ENCODE measurements around the gene SPNS3.

Gene SPNS3

GRCh38 chr17:4490637-4491061 is 56.9 kb downstream of the SPNS3 start:
- DNase-seq: no peak

DNA sequence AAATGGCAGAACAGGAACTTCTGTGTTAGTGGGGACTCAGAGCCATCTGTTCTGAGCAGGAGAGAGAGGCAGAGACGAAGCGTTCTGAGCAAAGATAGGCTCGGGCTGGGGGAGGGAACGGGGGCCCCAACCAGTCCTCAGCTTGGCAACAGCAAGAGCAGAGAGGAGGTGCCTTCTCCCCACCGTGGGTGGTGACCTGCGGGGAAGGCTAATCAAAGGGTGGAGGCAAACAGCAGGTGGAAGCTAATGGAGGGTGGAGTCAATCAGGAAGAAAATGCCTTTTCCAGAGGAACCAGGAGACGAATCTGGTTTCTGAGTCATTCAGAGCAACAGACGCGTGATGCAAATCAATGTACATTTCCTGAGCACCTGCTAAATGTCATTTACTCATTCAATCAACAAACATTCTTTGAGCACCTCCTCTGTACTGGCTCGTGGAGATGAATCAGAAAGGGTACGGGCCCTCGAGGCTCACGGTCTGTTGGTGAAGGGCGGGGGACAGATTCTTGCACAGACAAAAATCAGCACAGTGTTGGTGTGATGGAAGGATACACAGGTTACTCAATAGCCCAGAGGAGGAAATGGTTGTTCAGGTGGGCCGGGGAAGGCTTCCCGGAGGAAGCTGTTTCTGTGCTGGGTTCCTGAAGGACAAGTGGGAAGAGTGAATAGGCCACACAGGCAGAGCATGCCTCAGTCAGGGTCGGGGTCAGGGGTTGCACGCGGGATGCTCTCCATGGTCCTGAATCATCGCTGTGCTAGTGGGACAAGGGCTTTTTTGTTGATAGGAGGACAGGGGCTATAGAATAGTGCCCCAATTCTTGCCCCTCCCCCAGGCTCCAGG is 59.2 kb downstream of the SPNS3 start:
- peak; percentile 30 for DNase-seq

- no peak for DNase-seq
Observed at GRCh38 chr17:4497101-4497824, 63.5 kb downstream of the SPNS3 start.

DNA sequence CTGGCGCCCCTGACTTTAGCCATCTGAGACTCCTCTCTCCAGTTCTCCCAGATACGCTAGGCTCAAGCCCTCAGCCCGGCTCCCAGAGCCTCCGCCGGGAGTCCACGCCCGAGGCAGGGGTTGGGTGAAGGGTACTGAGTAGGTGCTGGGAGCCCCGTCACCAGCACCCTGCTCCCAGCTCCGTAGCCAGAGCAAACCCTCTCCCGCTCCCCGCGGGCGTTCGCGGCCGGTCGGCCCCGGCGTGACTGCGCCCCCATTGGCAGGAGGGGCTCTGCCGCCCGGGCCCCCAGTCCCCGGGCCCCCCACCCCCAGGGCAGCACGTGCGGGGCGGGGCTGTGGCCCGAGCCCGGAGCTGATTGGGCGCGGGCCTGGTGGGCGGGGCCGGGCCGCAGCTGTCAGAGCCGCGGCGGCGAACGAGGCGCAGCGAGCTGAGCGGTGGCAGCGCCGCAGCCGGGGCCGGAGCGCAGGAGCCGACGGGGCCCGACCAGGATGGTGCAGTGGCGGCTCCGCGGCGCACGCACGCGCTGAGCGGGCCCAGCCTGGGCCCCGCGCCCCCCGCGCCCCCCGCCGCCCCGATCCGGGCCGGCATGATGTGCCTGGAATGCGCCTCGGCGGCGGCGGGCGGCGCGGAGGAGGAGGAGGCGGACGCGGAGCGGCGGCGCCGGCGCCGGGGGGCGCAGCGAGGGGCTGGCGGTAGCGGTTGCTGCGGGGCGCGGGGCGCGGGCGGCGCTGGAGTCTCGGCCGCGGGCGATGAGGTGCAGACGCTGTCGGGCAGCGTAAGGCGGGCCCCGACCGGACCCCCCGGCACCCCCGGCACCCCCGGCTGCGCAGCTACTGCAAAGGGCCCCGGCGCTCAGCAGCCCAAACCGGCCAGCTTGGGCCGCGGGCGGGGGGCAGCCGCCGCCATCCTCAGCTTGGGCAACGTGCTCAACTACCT is 65.0 kb downstream of the SPNS3 start, which contains the start of gene SPNS2:
TSS of gene SPNS2 (plus strand) at position 421 of the 937 bp plus-strand sequence. CDS start at position 588, 167 bp downstream.
- DNase-seq: peak; percentile 76

GRCh38 chr17:4499431-4500190 is 65.9 kb downstream of the SPNS3 start:
- DNase-seq: peak; percentile 42

- DNase-seq: no peak
Observed at GRCh38 chr17:4500191-4500571, 66.4 kb downstream of the SPNS3 start.

DNA sequence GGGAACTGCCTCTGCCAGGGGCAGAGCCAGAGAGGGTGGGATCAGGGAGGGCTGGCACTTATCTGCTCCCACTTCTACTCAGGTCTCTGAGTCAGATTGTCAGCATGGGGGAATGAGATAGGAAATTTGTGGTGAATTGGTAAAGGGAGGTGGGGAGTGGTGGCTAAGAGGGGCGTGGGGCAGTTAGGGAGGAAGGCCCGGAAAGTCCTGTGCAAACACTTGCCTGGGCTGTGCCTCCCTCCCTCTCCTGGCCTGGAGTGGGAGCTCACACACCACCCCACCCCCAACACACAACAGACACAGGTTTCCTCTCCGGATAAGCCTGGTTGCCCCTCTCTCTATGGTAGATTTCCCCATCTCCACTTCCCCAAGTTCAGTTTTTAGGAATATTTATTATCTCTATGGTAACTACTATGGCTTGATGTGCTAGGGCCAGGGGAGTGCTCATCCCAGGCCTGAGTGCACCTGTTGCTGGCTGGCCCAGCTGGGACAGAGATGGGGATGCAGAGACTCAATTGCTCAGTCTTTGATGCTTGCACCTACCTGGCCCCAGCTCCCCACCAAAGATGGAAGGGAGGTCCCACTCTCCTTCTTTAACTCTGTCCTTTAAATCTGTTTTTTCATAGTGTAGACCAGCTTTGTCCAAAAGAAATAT is 67.7 kb downstream of the SPNS3 start:
- DNase-seq: no peak

DNA sequence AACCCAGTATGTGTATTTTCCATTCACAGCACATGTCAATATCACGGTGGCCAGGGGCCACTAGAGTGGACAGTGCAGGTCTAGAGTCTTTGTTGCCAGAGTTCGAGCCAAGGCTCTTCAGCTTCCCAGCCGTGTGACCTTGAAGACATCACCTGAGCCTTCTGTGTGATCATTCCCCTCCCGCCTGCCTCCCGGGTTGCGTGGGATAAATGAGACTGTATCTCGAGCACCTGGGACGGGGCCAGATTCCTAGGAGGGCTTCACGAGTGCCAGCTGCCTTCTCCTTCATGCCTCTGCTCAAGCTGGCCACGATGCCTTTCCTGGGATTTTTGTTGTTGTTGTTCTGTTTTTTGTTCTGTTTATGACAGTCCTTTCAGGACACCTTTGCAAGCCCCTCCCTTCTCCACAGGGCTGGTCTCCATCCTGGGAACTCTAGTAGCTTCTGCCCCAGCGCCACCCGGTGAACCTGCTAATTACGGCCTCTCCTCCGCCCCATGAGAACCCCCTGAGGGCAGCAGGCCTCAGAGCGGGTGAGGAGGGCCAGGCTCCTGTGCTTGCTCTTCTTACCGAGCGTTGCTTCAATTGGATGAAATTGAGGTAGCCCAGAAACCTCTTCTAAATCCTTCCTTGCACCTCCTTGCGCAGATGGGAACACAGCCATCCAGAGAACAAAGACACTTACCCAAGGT is 68.9 kb downstream of the SPNS3 start:
- no peak for DNase-seq

GRCh38 chr17:4503283-4504025 is 69.7 kb downstream of the SPNS3 start:
- no peak for DNase-seq

- DNase-seq: no peak
Observed at GRCh38 chr17:4504188-4504587, 70.4 kb downstream of the SPNS3 start.

- DNase-seq: no peak
Observed at GRCh38 chr17:4505187-4505586, 71.4 kb downstream of the SPNS3 start.

DNA sequence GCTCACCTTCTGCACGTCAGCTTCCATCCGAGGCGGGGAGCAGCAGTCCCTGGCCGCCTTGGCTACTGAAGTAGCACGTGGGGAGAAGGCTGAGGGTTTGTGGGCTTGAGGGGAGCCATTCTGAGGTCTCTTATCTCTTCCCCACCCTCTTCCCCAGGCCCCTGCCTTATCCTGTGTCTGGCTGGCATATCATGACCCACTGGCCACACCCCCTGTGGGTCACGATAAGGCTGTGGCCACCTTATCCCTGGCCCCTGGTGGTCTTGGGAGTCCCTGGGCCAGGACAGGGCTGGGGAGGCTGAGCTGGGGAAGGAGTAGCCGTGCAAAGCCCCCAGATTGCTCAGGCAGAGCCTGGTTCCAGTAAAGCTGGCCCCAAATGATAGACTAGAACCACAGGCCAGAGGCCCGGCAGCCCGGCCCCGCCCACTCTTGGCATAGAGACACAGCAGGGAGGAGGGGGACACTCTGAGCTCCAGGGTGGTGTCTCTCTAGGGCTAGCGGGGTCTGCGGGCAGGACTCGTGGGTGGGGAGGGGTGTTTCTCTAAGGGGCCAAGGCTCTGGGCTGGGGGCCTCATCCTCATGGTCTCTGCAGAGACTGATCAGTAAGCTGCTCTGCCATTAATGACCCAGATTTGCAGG is 72.6 kb downstream of the SPNS3 start:
- no peak for DNase-seq

DNA sequence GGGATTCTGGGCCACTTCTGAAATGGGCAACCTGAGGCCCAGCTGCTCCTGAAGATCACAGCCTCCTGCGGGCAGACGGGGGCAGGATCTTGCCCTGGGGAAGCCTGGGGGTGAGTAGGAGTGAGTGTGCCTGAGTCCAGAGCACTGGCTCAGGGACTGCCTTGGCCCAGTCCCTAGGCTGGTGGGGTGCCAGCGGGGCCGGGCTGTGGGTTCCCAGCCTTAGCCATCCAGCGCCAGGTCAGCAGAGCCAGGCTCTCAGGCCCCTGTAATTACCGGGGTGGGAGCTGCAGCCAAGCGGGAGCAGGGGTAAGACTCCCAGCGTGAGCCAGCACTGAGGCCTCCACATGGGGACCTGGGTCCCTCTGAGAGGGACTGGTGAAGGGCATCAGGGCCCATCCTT is 73.2 kb downstream of the SPNS3 start:
- no peak for DNase-seq

- no peak for DNase-seq
Observed at GRCh38 chr17:4507361-4508111, 73.8 kb downstream of the SPNS3 start.

DNA sequence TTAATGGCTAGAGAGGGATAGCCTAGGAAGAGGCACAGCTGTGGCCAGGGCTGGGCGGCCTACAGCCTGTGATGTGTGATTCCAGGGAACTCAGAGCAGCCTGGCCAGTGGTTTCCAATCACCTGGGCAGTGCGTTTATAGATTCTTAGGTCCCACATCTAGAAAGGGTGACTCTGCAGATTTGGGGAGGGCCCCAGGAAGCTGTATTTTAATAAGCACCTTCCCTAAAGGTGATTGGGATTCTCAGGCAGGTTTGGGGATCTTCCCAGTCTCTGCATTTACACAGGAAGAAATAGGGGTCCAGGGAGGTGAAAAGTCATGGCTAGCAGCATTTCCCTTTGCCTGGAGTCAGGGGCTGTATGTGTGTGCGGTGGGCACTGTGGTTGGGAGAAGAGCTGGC is 74.5 kb downstream of the SPNS3 start:
- no peak for DNase-seq

- peak; percentile 46 for DNase-seq
Observed at GRCh38 chr17:4509401-4509800, 75.7 kb downstream of the SPNS3 start.

DNA sequence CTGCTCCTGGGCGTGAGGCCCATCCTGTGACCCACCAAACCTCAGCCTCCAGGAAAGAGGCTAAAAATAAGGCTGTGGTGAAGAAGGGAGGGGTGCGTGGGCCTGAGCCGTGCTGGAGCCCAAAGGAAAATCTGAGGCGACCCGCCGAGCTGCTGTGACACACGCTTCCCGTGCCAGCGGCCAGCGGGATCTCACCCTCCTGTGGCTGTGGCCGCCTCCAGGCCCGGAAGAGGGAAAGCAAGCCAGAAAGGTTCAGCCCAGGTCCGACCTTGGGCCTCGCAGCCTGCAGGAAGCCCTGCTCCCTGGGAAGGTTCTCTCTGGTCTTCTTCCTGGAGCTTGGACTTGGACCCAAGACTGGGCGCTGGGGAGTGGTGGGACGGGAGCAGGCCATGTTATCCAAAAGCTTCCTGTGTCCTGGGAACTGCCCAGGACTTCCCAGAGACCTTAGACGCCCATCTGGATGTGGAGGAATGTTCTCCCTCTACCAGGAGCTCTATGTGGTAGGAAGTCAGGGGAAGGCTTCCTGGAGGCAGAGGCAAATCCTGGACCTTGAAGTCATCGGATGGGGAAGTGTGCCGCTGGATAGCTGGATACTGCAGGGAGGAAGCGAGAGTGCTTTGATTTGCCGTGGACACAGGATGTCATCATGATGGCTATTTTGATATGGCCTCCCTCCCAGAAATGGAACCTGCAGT is 76.3 kb downstream of the SPNS3 start:
- no peak for DNase-seq

DNA sequence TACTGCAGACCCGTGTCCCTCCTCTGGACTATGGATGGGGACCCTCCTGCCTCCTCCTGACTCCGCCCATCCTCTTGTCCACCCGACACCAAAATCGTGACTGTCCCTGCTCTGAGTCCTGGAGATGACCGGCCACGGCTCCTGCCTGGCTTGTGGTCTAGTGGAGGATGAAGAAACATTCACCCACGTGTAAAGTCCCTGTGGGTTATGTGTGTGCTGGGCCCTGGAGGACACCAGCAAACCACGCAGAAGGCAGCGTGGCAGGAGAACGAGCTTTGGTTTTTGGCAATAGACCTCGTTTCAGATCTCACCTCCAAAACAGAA is 76.8 kb downstream of the SPNS3 start:
- no peak for DNase-seq
